GM12892 (cell line): ENCODE results near the gene CCKAR.
A peak's percentile ranks its signal among the peaks of the same experiment; 100 is the strongest.

Experiments
- DNase-seq: peaks from one replicate; pipeline ENCODE4 v3.0.0; 2011; ENCODE audit not compliant: insufficient read length
- FAIRE-seq: peaks from 2 replicates; lab custom pipeline; 2011; peaks lifted over from hg19 to GRCh38; lab: Jason Lieb, UNC
- POLR2A ChIP-seq: IDR thresholded peaks from 2 replicates; pipeline ENCODE4 v1.6.1; 2011; ENCODE audit warnings: low read depth, low read length, control low read depth
- POLR2AphosphoS5 ChIP-seq: IDR thresholded peaks from 2 replicates; pipeline ENCODE4 v1.6.1; 2011; ENCODE audit warnings: low read depth, low read length, control low read depth
- TAF1 ChIP-seq: IDR thresholded peaks from 2 replicates; pipeline ENCODE4 v1.6.1; 2011; ENCODE audit warnings: low read depth, mild to moderate bottlenecking, control low read depth, low read length, borderline replicate concordance

The CCKAR gene

DNA sequence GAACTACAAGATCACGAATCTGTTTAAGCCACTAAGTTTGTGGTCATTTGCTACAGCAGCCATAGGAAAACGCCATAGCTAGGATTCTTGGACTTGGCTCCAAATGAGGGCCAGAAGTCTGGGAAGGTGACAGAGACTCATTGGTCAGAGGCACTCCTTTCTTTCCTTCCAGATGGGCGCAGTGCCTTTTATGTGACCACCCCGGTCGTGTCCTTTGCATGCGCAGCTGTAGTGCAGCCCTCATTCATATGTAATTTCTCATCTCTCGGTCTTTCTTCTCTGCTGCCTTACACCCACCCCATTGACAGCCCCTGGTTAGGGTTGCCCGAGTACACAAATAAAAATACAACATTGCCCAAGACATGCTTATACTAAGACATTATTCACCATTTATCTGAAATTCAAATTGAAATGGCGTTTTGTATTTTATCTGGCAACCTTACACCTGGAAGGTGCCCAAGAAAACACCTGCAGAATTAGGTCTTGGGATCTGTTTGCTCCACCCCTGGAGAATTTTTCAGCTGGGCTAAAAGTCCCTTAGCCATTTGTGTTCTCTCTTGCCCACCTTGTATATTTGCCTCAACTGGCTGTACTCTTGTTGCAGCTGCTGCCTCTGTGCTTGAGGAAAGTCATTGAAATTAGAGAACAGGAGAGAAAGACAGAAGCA, 21.9 kb downstream of the CCKAR start:
- no peak for FAIRE-seq
- TF ChIP-seq POLR2A = no peak
- TF ChIP-seq TAF1 = no peak
- no peak for DNase-seq

DNA sequence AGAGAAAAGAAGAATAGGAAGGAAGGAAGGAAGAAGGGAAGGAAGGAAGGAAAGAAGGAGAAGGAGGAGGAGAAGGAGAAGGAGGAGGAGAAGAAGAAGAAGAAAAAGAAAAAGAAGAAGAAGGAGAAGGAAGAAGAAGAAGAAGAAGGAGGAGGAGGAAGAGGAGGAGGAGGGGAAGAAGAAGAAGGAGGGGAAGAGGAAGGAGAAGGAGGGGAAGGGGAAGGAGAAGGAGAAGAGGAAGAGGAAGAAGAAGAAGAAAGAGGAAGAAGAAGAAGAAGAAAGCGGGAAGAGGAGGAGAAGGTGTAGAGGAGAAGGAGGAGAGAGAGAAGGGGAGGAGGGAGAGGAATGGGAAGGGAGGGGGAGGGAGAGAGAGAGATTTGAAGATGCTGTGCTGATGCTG, 22.6 kb downstream of the CCKAR start:
- FAIRE-seq (no peak), DNase-seq (no peak)
- TF ChIP-seq POLR2AphosphoS5 = no peak
- TF ChIP-seq TAF1 = no peak
- no peak for TF ChIP-seq POLR2A

DNA sequence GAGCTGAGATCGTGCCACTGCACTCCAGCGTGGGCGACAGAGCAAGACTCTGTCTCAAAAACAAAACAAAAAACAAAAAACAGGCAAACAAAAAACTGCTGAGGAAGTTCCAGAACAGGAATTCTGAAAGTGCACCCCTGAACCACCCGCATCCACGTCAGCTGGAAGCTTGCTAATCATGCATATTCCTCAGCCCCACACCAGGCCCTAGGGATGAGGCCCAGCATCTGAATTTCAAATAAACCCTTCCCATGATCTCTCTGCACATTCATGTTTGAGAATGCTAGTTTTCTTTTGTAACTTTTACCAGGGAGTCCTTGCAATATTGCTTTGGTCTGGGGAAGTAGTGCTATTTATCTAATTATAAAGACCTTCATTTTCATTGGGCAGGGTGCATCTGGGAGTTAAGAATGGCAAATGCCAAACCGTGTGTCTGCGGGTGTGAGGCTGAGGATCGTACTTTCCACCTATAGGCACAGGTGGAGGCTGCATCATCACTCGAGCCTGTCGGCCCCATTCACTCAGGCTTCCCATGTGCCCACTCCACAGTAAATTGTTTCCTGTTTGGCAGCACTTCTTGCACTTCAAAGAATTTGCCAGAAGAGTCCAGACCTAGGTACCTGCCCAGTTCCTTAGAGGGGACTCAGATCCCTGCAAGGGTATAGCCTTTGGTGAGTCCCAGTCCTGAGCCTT, 23.6 kb downstream of the CCKAR start:
- DNase-seq (no peak), FAIRE-seq (no peak)
- TF ChIP-seq POLR2A (no peak), POLR2AphosphoS5 (no peak), TAF1 (no peak)

DNA sequence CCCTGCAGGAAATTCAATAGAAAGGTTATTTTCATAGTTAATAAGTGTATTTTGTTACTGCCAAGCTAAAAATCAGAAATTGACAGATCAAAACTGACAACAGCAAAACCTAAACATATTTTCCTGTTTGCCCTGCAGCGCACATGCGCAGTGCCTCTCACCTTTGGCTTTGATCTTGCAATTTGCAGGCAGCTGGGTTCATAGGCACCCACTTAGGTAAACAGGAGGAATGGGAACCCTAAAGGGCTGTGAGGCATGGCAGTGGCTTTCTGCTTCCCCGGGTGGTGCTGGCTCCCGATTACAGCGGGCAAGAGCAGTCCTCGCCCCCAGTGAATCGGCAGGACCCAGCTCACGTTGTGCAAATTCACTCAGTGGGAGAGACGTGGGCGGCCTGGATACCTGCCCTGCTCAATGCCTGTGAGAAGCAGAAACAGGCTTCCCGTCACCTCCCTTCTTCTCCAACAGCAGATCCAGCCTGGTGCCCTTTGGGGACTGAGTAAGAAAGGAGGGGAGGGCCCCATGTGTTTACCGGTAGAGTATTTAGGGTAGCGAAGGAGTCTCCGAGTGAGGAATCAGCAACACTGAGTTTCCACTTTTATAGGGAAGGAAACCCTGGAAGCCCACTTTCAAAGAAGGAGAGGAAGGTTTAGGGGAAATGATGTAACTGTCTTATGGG, 25.7 kb downstream of the CCKAR start:
- no peak for FAIRE-seq

DNA sequence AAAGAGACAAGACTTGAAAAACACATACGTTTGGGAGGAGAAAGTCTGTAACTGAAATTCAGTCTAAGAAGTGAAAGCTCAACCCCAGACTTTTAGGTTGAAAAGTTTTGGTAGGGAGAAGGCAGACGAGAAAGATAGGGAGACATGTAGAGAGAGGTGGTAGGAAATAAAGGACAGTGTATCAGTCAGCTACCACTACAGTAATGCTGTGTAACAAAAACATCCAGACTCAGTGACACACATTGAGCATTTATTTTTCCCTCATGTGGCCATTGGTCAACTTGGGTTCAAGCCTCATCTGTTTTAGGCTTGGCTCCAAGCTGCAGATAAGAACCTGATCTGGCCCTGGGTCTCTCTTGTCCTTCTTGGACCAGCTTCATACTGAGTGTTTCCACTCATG, 26.9 kb downstream of the CCKAR start:
- FAIRE-seq = peak; percentile 27
- DNase-seq = no peak
- TF ChIP-seq TAF1 = no peak
- no peak for TF ChIP-seq POLR2A
- no peak for TF ChIP-seq POLR2AphosphoS5

More for the DNA sequence above, 25.7 kb downstream of the CCKAR start:
- DNase-seq = no peak
- no peak for TF ChIP-seq TAF1
- TF ChIP-seq POLR2AphosphoS5 = no peak
- TF ChIP-seq POLR2A = no peak

DNA sequence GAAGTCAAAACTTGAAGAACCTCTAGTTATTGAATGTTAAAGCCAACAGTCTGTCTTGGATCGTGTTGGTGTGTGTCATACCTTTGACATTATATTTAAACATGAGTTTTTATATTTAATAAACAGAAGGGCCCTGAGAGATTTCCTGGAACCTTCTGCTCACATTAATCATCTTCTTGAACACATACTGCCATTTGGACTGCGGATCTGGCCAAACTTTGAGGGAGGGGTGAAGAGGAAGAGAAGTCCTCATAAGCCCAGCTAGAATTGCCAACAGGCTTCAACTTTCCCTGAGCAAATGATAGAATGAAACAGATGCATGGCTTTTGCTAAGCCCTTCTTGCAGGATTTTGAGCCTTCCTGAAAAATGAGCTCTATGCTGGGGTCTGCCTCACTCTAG, 27.4 kb downstream of the CCKAR start:
- no peak for TF ChIP-seq POLR2A
- TF ChIP-seq POLR2AphosphoS5 = no peak
- TF ChIP-seq TAF1 = no peak
- DNase-seq (no peak), FAIRE-seq (no peak)

DNA sequence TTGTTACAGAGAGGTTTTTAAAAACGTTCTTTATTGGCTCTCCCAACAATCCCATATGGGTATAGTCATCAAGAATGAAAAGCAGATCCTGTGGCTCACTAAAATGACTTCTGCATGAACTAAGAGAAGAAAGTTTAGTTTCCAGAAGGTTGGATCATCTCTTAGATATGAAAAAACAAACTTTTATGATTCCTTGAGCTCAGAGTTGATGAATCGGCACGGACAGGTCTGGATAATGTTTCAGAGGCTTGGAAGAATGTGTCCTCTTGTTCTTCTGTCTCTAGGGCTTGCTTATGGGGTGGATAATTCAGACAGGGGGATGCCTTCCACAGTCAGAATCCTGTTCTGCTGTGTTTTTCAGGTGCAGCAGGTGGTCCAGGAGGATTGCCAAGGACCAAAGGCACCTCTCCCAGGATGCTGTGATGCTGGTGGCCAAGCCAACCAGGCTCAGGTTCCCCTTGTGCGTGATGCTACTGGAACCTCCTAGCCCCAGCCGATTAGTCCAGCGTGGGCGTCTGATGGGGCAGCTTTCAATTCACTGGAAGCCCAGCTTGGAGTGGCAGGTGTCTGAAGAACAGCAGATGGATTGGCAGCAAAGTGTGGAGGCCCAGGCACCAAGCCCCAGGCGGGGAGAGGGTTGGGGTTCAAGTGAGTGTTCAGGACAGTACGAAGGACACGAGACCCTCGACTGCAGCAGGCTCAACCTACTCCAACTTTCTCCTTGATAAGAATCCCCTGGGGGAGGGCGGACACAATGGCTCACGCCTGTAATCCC, 30.3 kb downstream of the CCKAR start:
- no peak for TF ChIP-seq TAF1
- no peak for TF ChIP-seq POLR2AphosphoS5
- TF ChIP-seq POLR2A = no peak
- no peak for FAIRE-seq
- DNase-seq = no peak

DNA sequence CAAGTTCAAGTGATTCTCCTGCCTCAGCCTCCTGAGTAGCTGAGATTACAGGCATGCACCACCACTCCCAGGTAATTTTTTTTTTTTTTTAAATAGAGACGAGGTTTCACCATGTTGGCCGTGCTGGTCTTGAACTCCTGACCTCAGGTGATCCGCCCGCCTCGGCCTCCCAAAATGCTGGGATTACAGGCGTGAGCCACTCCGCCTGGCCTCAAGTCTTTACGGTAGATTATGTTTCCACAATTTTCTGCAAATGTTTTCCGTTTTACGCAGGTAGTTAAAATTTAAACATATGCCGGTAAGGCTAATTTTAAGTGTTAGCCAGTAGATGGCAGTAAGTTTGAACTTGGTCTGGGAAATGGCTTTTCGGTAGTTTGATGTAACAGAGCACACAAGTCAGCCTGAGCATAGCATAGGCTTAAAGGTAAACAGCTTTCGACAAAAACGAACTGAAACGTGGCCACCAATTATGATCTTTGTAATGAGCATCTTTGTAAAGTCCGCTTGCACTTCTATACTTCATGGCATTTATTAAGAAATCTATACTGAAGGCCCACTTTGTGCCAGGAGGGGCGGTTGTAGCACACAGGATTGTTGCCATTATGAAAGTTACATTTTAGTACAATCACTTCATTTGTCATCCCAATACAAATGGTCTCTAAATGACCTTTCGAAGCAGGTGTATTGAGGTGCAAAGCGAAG, 31.1 kb downstream of the CCKAR start:
- TF ChIP-seq POLR2A = no peak
- peak; percentile 23 for DNase-seq
- peak; percentile 78 for FAIRE-seq

DNA sequence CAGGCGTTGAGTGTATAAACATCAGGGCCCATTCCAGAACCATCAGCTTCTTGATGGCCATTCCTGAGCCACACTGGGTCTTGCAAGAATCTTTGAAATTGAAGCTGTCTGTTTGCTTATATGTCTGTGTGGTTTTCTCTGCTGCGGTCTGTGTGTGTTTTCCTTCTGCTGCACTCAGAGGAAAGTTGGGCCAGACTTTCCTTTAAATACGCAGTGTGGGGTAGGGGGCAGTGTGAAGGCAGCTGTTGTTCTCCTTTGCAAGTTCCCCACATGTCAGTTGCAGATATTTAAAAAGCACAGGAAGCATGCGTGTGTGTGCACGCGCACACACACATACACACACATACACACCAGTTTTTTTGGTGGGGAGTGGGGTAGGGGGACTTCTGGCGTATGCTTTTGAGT, 32.1 kb downstream of the CCKAR start:
- no peak for DNase-seq
- FAIRE-seq = no peak
- TF ChIP-seq POLR2AphosphoS5 = no peak

DNA sequence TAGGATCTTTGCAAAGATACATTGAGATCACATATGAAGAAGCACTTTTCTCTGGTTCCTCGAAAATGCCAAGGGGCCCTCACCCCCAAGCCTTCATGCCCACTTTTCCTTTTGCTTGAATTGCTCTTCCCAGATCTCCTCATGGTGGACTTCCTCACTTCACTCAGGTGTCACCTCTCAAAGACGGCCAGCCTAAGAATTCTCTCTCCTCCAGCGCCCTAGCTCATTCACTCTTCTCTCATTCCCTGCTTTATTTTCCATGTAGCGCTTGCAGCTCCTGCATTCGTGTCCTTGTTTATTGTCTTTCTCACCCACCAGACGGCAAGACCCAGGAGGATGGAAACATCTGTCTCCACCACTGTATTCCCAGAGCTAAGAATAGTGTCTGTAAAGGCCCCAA, 32.9 kb downstream of the CCKAR start:
- TF ChIP-seq TAF1 (no peak), POLR2A (no peak), POLR2AphosphoS5 (no peak)
- FAIRE-seq = no peak

DNA sequence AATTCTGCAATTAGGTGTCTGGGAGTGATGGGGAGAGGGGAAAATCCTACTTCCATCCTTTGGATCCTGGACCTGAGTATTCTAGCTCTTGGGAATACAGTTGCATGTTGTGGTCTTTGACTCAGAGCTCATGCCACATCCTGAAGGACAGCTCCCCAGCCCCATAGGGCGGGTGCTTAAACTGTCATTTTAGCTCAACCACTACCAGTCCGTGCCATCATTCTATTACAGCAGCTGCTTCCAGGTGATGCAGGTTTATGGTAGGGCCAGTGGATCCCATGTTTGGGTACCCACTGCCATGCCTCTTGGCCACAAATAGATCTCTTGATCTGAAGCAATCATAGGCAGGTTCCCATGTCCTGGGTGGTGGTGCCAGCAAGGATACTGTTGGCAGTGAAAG, 34.7 kb downstream of the CCKAR start:
- no peak for FAIRE-seq
- TF ChIP-seq POLR2A = no peak
- no peak for TF ChIP-seq TAF1
- no peak for TF ChIP-seq POLR2AphosphoS5

More for the DNA sequence above, 32.9 kb downstream of the CCKAR start:
- DNase-seq = no peak

DNA sequence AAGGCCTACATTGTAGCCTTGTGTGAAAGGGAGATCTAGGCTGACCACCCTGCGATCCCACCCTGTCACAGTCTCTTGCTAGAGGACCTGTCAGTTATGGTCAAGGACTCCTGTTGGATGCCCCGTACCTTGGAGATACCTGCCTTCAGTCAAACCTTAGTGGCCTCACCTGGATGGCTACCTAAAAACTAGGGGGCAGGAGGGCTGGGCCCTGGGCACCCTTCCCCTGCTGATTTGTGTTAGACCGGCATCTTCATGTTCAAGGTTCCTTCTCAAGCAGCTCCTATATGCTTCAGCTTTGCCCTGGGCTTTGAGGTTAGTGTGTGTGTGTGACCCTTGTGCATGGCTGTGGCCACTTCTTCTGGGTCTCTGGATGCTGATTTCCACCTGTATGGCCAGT, 35.3 kb downstream of the CCKAR start:
- no peak for DNase-seq
- TF ChIP-seq TAF1 (no peak), POLR2AphosphoS5 (no peak), POLR2A (no peak)
- FAIRE-seq = no peak

More for the DNA sequence above, 34.7 kb downstream of the CCKAR start:
- no peak for DNase-seq
